Fibroblast of upper back skin (primary cell): Measurements from ENCODE around the gene CNNM2.
"Not testable (repeated sequence)": the region's sequence is repeated elsewhere in the genome, so short reads cannot be mapped to it uniquely, and the experiment has no call there.

Experiments used
- DNase-seq: peaks from one replicate; pipeline ENCODE4 v3.0.0-alpha.2; 2013

Gene CNNM2

GRCh38 chr10:102970562-102971340, 52.7 kb downstream of the CNNM2 start:
- DNase-seq: no peak

- no peak for DNase-seq
These were observed 57.6 kb downstream of the CNNM2 start for GRCh38 chr10:102975483-102976379.

GRCh38 chr10:102976380-102976726, 58.3 kb downstream of the CNNM2 start:
- DNase-seq: not testable (repeated sequence)

GRCh38 chr10:102982296-102982695, 64.2 kb downstream of the CNNM2 start:
- DNase-seq: no peak

GRCh38 chr10:102984086-102984485, 66.0 kb downstream of the CNNM2 start:
- no peak for DNase-seq

GRCh38 chr10:102985811-102986210, 67.7 kb downstream of the CNNM2 start:
- no peak for DNase-seq

- no peak for DNase-seq
These were observed 70.6 kb downstream of the CNNM2 start for GRCh38 chr10:102988404-102989314.

- no peak for DNase-seq
These were observed 76.6 kb downstream of the CNNM2 start for GRCh38 chr10:102994531-102995295.

- DNase-seq: no peak
These were observed 78.8 kb downstream of the CNNM2 start for GRCh38 chr10:102996876-102997275.

- no peak for DNase-seq
These were observed 79.9 kb downstream of the CNNM2 start for GRCh38 chr10:102997998-102998397.

- no peak for DNase-seq
These were observed 80.4 kb downstream of the CNNM2 start for GRCh38 chr10:102998399-102998907.

- DNase-seq: not testable (repeated sequence)
These were observed 82.0 kb downstream of the CNNM2 start for GRCh38 chr10:103000050-103000449.

- no peak for DNase-seq
These were observed 88.9 kb downstream of the CNNM2 start for GRCh38 chr10:103007017-103007416.

GRCh38 chr10:103013416-103013815, 95.3 kb downstream of the CNNM2 start:
- no peak for DNase-seq

GRCh38 chr10:103019425-103019824, 101.3 kb downstream of the CNNM2 start:
- DNase-seq: no peak

GRCh38 chr10:103021150-103021899, 103.2 kb downstream of the CNNM2 start:
- no peak for DNase-seq

- DNase-seq: peak; percentile 26
These were observed 103.8 kb downstream of the CNNM2 start for GRCh38 chr10:103021900-103022293.

- DNase-seq: no peak
These were observed 107.6 kb downstream of the CNNM2 start for GRCh38 chr10:103025696-103026095.

GRCh38 chr10:103038570-103038969, 120.5 kb downstream of the CNNM2 start:
- DNase-seq: no peak

GRCh38 chr10:103040418-103040817, 122.3 kb downstream of the CNNM2 start:
- peak; percentile 61 for DNase-seq

- no peak for DNase-seq
These were observed 123.3 kb downstream of the CNNM2 start for GRCh38 chr10:103041391-103041790.
